Measurements from ENCODE around the gene PCDHA1.
"Not testable (repeated sequence)": the region's sequence is repeated elsewhere in the genome, so short reads cannot be mapped to it uniquely, and the experiment has no call there.

Gene PCDHA1

GRCh38 chr5:140785905-140786686 is at the start of gene PCDHA1:
Gene PCDHA1 (plus strand): TSS chr5:140786140.
- no peak for DNase-seq

- no peak for DNase-seq
Measured at GRCh38 chr5:140737486-140737885, 48.5 kb upstream of the PCDHA1 start.

- no peak for DNase-seq
Measured at GRCh38 chr5:140741967-140742366, 44.0 kb upstream of the PCDHA1 start.

GRCh38 chr5:140753561-140753960 is 32.4 kb upstream of the PCDHA1 start:
- no peak for DNase-seq

DNA sequence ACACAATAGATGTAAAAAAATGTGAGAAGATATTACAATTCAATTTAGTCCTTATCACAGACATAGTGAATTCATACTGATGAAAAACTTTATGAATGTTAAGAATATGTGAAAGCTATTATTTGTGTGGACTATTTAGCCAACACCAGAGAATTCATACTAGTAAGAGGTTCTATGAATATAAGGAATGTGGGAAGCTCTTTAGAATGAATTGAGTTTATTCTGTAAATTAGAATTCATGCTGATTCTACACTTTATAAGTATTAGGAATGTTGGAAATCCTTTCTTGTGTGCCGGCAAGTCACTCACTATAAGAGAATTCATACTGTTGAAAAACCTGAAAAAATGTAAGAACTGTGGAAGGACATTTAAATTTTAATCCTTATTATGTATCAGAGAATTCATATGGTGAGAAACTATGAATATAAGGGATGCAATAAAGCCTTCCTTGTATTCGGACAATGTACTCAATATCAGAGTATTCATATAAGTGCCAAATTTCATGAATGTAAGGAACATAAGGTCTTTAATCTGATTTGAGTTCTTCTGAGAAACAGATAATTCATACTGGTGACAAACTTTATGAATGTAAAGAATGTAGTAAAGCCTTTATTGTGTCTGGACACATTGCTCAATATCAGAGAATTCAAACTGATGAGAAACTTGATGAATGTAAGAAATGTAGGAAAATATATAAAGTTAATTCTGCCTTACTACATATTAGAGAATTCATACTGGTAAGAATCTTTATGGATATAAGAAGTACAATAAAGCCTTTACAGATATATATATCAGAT is 21.6 kb upstream of the PCDHA1 start:
- DNase-seq: no peak

- no peak for DNase-seq
Measured at GRCh38 chr5:140767444-140767843, 18.5 kb upstream of the PCDHA1 start.

GRCh38 chr5:140780512-140780911 is 5.4 kb upstream of the PCDHA1 start:
- DNase-seq: no peak

- DNase-seq: not testable (repeated sequence)
Measured at GRCh38 chr5:140787422-140787821, 1.5 kb downstream of the PCDHA1 start.

- not testable (repeated sequence) for DNase-seq
Measured at GRCh38 chr5:140787849-140788504, 2.0 kb downstream of the PCDHA1 start.

DNA sequence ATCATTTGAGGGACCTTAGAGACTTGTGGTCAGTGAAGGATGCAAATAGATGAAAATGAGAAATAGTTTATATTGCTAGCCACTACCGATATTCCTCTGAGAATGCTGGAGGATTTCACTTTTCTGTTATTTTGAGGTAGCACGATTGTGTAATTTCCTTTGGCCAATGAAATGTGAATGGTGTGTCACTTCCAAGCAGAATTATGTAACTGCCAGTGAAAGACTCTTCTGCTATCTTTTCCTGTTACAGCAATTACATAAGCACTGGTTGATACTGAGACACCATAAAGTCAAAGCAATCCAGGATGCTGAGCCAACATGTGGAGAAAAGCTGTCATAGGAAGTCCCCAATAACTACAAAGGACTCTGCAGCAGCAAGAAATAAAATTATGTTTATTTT is 5.1 kb downstream of the PCDHA1 start:
- DNase-seq: no peak

GRCh38 chr5:140794595-140795258 is 8.8 kb downstream of the PCDHA1 start, which contains the start of gene PCDHA2:
Gene PCDHA2 (plus strand): TSS chr5:140794852.
- no peak for DNase-seq

DNA sequence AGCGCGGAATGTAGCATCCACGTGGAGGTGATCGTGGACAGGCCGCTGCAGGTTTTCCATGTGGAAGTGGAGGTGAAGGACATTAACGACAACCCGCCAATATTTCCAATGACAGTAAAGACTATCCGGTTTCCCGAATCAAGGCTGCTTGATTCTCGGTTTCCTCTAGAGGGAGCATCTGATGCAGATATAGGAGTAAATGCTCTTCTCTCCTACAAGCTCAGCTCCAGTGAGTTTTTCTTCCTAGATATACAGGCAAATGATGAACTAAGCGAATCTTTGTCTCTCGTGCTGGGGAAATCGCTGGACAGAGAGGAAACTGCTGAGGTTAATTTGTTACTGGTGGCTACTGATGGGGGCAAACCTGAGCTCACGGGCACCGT is 9.3 kb downstream of the PCDHA1 start:
- no peak for DNase-seq

GRCh38 chr5:140796072-140796717 is 10.3 kb downstream of the PCDHA1 start:
- not testable (repeated sequence) for DNase-seq

DNA sequence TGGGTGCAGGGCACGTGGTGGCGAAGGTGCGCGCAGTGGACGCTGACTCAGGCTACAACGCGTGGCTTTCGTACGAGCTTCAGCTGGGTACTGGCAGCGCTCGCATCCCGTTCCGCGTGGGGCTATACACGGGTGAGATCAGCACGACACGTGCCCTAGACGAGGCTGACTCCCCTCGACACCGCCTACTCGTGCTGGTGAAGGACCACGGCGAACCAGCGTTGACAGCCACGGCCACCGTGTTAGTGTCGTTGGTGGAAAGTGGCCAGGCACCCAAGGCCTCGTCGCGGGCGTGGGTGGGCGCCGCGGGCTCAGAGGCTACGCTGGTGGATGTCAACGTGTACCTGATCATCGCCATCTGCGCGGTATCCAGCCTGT is 10.8 kb downstream of the PCDHA1 start:
- DNase-seq: no peak

DNA sequence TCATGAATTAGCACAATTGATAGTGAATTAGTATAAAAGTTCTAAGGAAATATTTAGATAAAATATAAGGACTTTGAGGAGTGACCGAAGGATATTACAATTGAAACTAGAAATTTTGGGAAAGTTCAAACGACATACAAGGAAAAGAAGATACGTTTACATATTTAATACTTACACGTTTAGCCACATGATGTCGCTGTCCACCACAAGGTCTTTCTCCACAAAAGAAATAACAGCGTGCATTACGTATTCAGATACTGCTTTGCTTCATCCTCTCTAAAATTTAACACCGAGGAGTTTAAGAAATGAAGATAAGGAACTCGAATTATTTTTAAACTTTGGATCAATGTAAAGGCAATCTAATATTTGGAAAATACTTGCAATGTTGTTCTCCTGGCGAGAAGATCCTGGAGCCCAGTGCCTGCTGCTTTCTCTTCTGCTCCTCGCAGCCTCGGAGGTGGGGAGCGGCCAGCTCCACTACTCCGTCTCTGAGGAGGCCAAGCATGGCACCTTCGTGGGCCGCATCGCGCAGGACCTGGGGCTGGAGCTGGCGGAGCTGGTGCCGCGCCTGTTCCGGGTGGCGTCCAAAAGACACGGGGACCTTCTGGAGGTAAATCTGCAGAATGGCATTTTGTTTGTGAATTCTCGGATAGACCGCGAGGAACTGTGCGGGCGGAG is 15.0 kb downstream of the PCDHA1 start, which contains the start of gene PCDHA3:
Gene PCDHA3 (plus strand): TSS at position 242 of the 678 bp plus-strand sequence.
- DNase-seq: no peak

DNA sequence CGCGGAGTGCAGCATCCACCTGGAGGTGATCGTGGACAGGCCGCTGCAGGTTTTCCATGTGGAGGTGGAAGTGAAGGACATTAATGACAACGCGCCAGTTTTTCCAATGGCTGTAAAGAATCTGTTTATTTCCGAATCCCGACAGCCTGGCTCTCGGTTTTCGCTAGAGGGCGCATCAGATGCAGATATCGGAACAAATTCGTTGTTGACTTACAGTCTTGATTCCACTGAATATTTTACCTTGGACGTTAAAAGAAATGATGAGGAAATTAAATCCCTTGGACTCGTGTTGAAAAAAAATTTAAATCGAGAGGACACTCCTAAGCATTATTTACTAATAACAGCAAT is 15.5 kb downstream of the PCDHA1 start:
- no peak for DNase-seq

DNA sequence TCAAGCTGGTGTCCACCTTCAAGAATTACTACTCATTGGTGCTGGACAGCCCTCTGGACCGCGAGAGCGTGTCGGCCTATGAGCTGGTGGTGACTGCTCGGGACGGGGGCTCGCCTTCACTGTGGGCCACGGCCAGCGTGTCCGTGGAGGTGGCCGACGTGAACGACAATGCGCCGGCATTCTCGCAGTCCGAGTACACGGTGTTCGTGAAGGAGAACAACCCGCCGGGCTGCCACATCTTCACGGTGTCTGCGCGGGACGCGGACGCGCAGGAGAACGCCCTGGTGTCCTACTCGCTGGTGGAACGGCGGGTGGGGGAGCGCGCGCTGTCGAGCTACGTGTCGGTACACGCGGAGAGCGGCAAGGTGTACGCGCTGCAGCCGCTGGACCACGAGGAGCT is 16.4 kb downstream of the PCDHA1 start:
- not testable (repeated sequence) for DNase-seq

DNA sequence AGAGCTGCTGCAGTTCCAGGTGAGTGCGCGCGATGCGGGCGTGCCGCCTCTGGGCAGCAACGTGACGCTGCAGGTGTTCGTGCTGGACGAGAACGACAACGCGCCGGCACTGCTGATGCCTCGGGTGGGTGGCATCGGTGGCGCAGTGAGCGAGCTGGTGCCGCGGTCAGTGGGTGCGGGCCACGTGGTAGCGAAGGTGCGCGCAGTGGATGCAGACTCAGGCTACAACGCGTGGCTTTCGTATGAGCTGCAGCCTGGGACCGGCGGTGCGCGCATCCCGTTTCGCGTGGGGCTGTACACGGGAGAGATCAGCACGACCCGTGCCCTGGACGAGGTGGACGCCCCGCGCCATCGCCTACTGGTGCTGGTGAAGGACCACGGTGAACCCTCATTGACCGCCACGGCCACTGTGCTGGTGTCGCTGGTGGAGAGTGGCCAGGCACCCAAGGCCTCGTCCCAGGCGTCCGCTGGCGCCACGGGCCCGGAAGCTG is 16.9 kb downstream of the PCDHA1 start:
- DNase-seq: no peak

DNA sequence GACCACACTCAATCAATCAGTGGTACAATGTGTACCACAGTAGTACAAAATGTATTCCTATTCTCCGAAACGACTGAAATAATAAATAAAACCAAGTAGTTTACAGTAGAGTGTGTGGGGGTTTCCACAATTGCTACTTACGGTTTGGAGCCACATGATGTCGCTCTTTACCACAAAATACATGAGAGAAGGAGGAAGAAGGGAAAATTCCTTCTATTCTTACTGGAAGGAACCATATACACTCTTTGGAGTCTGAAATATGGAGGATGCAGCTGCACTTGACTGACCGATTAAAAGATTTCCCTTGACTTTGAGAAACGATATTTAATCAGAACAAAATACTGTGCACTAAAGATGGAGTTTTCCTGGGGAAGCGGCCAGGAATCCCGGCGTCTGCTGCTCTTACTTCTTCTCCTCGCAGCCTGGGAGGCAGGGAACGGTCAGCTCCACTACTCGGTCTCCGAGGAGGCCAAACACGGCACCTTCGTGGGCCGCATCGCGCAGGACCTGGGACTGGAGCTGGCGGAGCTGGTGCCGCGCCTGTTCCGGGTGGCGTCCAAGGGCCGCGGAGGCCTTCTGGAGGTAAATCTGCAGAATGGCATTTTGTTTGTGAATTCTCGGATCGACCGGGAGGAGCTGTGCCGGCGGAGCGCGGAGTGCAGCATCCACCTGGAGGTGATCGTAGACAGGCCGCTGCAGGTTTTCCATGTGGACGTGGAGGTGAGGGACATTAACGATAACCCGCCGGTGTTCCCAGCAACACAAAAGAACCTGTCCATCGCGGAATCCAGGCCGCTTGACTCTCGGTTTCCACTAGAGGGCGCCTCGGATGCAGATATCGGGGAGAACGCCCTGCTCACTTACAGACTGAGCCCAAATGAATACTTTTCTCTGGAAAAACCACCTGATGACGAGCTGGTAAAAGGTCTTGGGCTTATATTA is 21.2 kb downstream of the PCDHA1 start, which contains the start of gene PCDHA4:
Gene PCDHA4 (plus strand): TSS at position 235 of the 942 bp plus-strand sequence.
- no peak for DNase-seq

DNA sequence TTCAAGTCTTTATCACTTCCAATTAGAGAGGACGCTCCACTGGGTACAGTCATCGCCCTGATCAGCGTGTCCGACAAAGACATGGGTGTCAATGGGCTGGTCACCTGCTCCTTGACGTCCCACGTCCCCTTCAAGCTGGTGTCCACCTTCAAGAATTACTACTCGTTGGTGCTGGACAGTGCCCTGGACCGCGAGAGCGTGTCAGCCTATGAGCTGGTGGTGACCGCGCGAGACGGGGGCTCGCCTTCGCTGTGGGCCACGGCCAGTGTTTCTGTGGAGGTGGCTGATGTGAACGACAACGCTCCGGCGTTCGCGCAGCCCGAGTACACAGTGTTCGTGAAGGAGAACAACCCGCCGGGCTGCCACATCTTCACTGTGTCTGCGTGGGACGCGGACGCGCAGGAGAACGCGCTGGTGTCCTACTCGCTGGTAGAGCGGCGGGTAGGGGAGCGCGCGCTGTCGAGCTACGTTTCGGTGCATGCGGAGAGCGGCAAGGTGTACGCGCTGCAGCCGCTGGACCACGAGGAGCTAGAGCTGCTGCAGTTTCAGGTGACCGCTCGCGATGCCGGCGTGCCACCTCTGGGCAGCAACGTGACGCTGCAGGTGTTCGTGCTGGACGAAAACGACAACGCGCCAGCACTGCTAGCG is 22.4 kb downstream of the PCDHA1 start:
- not testable (repeated sequence) for DNase-seq
